LNCAP (cell line): Measurements from ENCODE around the gene KLC3.

Source experiments
- CTCF ChIP-seq: fragments of 450-650 bp; IDR thresholded peaks from 2 replicates; pipeline ENCODE4 v1.5.1; 2017; ENCODE audit warnings: mild to moderate bottlenecking

The KLC3 gene

DNA sequence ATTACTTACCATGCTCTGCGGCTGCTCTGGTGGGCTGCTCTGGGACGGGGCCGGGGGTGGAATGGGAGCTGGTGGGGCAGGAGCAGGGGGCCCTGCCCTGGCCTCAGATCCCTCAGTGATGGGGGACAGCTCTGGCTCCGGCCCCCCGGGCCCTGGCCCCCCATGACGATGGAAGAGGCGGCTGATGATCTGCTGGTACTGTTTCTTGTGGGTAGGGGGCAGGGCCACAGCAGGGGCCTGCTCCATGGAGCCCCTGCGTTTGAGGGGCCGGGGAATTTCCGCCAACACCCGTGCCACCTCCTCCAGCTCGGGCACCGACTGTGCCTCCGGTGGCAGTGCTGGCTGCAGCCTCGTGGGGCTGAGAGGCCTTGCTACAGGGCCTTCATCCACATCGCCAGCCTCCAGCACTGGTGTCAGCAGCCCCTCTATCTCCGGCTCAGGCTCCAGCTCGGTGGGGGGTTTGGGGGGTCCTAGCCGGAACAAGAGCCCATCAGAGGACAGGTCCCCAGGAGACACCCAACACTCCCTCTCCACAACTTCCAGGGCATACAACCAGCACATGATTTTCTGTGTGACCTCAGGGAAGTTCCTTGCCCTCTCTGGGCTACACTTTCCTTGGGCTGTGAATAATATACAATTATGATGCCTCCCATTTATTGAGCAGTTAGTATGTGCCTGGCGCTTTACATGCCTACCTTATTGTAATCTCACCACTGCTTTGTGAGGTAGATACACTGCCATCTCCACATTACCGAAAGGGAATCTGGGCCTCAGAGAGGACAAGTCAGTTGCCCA, 51.5 kb downstream of the KLC3 start:
- no peak for TF ChIP-seq CTCF

DNA sequence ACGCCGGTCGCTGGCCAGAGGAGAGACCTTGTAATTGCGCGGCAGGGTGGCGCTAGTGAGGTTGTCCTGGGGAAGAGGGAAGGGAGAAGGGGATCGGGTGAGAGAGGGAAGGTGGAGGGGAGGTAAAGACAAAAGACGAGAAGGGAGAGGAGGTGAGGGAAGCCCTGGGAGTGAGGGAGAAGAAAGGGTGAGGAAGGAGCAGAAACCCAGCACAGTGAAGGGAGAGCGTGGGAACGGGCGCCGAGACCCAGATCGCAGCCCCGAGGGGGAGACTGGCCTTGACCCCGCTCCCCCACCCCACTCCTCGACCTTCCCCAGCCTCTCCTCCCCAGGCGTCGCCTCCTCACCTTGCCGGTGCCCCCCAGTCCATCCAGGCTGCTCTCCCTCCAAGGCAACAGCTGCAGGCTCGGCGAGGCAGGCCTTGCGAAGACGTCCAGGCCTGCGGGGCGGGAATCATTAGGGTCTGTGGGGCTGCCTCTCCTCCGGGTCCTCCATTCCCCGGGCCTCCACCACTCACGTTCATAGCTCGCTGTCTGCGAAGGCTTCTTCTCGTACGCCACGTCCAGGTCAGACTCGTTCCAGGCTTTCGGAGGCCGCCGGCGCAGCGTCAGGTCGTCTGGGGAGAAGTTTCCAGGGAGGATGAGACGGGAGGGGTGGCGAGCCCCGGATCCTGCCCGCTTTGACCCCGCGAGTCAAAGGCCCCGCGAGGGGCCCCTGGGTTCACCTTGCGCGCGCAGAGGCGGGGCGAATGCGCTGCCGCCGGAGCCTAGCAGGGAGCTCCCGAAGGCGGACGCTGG, 55.5 kb downstream of the KLC3 start:
- TF ChIP-seq CTCF = no peak

- no peak for TF ChIP-seq CTCF
Measured at GRCh38 chr19:45400192-45400591, 59.6 kb downstream of the KLC3 start.
